GM19463 (cell line): ENCODE measurements around the gene FCRL6.

Experiments used
- ATAC-seq: cut with Tn5 transposase; IDR thresholded peaks from one replicate; pipeline ENCODE4 v1.9.1; 2021; ENCODE audit warnings: mild to moderate bottlenecking, moderate library complexity; ENCODE audit not compliant: unreplicated experiment

Gene FCRL6

DNA sequence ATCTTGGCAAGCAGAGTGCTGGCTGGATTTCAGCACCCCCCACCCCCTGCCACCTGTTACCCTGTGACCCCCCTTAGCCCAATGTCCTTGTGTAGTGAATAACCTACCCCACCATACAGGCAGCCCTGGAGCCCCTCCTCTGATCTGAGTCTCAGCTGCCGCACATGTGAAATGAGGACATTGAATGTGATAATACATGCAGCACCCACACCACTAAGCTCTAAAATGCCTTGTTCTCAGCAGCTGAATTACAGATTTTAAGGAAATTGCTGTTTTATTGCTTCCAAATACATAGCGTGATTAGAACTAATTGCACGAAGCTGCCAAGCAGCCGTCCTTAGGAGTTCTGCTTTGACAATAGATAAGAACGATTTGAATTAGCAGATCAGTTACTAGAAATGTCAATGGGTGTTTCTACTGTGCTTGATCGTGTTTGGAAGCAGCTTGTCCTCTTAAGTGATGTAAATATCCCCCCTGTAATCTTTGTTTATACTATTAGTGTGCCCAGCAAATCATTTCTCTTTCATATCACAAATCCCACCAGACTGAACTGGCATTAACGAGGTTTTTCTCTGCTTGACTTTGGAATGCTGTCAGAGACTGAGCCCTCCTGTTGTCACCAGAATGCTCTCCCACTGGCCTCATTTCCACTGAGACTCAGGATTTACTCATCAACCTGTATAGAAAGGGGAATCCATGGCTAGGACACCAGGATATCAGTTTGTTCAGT, 29.4 kb downstream of the FCRL6 start:
- ATAC-seq = no peak

DNA sequence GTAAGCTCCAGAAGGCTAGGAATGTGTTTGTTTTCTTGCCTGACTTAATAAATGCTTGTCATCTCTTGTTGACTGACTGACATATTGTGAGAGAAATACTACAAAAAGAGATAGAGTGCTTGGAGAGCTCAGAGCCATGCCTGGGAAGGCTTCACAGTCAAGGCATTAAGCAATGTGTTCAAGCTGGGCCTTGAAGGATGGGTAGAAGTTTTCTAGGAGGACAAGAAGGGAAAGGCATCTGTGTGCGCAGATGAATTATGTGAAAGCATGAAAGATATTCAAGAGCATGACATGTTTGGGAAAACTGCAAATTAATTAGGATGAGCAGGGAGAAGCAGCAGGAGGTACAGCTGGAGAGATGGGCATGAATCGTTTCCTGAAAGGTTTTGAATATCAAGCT, 30.1 kb downstream of the FCRL6 start:
- ATAC-seq = no peak

DNA sequence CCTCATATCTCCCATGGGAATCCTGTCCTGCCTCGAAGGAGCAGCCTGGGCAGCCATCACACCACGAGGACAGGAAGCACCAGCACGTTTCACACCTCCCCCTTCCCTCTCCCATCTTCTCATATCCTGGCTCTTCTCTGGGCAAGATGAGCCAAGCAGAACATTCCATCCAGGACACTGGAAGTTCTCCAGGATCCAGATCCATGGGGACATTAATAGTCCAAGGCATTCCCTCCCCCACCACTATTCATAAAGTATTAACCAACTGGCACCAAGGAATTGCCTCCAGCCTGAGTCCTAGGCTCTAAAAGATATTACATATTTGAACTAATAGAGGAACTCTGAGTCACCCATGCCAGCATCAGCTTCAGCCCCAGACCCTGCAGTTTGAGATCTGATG, 33.2 kb downstream of the FCRL6 start:
- no peak for ATAC-seq

DNA sequence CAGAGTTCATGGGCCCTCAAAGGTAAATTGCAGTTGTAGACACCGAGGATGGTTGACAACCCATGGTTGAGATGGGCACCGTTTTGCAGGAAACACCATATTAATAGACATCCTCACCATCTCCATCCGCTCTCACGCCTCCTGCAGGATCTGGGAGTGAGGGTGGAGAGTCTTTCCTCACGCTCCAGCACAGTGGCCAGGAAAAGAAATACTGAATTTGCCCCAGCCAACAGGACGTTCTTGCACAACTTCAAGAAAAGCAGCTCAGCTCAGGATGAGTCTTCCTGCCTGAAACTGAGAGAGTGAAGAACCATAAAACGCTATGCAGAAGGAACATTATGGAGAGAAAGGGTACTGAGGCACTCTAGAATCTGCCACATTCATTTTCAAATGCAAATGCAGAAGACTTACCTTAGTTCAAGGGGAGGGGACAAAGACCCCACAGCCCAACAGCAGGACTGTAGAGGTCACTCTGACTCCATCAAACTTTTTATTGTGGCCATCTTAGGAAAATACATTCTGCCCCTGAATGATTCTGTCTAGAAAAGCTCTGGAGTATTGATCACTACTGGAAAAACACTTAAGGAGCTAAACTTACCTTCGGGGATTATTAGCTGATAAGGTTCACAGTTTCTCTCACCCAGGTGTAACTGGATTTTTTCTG, 33.8 kb downstream of the FCRL6 start:
- ATAC-seq = no peak

DNA sequence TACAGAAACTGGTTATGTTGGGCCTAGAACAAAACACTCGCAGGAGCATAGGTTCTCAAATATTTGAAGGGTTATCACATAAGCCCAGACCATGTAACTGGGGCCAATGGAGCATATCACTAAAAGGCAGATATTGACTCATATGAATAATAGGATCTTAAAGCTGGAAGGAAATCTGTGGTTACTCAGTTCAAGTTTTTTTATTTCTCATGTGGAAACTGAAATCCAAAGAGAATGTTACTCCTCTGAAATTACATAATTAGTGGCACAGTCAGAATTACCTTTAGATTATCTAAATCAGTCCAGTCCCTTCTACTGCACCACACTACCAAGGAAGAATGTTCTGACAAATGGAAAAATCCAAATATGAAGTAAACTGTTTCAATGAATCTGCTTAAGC, 36.6 kb downstream of the FCRL6 start:
- ATAC-seq = peak; percentile 72

DNA sequence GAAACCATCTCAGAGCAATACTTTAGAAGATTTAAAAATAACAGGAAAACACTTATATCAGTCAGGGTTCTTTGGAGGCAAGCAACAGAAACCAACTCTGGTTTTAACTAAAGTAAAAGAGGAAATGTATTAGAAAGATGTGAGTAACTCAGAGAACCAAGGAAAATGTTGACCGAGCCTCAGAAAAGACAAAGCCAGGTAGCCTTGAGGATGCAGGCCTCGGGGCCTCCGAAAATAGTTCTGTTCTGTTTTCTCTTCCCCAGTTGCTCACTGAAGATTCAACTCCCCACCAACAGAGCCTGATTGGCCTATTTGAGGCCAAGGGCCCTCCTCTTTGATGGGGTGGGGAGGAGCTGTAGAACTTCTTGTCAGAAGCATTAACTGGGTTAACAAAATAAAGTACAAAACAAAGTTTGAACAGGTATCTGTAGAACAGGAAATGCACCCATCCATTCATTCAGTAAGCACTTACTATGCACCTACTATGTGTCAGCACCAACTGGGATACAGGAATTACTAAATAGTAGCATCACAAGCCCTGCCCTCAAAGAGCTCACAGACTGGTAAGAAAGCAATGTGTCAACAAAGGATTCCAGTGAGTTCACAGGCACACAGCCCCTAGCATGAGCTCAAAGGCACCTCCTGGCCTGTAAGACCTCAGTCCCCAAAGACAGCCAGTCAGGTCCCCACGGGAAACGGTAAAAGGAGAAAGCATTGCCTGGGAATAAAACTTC, 37.1 kb downstream of the FCRL6 start:
- peak; percentile 59 for ATAC-seq

DNA sequence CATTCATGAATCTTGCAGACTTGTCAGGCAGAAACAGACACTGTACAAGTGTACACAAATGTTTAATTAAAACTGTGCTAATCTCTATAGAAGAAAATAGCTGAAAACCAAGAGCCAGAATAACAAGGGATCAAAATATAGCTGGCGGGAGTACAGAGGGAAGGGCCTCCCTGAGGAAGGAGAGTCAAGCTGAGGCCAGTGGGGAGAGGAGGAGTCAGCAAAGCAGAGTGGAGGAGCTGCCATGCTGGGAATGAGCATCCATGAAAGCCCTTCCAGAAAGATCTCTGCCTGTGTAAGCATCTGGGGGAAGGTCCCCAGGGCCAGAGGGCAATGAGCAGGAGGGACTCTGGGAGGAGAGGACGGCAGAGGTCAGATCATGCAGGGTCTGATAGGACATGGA, 39.6 kb downstream of the FCRL6 start:
- no peak for ATAC-seq

DNA sequence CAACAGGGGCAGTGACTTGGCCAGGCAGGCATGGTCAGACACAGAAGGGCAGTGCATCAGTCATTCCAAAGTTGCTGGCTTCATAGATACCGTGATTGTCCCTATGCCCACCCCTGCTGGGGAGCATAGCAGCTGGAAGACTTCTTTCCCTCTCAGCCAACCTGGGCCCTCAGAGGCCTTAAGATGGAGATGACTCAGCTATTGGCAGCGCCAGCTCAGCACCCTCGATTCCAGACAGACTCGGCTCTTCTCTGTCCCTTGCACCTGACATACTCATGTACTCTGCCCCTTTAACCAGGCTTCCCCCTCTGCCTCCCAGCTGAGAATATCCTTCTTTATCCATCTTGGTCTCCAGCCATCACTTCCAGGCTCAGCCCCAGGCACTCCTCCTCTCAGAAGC, 41.3 kb downstream of the FCRL6 start:
- ATAC-seq = no peak

DNA sequence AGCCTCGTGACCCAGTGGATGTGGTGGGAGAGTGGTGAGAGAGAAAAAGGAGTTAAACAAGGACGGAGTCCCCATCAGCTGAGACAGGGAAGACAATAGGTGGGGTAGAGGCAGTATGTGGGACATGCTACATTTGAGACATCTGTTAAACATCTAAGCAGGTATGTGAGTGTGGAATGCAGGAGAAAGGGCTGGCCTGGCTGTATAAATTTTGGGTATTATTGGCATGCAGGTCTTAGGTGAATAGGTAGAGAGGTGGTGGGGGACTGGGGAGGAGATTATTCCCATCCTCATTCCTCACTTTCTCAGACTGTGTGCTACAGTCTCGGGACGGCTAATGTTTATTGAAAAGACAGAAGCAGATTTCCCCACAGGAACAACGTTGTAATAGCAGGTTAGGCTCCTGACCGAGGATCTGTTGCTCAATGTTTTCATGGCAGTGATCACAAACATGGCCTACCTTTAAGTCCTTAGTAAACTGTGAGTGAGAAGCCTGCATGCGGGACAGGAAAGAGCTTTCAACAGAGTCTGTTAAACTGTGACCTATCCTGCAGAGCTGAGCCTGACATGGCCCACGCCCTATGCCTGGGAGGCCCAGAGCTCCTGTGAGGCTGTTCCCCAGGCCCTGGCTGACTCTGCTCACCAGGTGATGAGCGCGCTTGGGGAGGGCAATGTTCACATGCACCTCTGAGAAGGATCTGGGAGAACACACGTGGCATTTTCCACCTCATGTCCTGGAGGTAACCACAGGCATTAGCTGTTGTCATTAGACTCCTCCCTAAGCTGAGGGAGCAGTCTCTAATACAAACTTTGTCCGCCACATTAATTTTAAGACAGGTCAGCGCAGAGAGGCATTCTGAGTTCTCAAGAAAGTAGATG, 43.8 kb downstream of the FCRL6 start:
- ATAC-seq = no peak

DNA sequence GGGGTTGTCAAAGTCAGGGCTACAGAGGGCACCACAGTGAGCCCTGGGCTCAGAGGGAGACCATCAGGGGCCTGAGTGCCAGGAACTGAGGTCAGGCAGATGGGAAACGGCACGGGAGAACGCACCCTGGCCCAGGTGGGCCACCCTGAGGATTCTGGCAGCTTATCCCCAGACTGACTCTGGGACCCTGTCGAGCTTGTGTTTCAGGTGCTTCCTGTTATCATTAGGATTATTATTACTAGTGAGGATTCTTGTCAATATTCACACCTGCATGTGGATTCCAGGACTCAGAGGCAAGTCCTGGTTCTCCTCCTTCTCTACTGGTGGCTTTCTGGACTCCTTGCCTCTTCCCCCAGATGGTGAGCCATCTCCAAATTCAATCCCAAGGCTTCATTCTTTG, 45.1 kb downstream of the FCRL6 start:
- no peak for ATAC-seq

DNA sequence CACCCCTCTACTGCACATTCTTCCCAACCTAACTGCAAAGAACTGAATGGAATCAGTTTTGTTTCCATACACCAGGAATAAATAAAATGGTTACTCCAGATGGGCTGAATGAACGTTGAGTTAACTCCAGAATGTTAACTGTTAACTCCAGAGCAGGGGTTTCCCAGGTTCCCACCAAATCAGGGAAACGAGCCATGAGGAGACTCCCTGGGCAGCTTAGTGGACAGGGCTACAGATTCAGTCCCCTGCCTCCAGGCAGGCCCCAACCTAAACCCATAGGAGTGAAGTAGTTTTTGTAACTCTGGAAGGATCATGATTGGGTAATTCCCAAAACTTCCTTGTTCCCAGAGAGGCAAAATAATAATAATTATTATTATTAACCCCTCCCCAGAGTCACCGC, 46.2 kb downstream of the FCRL6 start:
- no peak for ATAC-seq

DNA sequence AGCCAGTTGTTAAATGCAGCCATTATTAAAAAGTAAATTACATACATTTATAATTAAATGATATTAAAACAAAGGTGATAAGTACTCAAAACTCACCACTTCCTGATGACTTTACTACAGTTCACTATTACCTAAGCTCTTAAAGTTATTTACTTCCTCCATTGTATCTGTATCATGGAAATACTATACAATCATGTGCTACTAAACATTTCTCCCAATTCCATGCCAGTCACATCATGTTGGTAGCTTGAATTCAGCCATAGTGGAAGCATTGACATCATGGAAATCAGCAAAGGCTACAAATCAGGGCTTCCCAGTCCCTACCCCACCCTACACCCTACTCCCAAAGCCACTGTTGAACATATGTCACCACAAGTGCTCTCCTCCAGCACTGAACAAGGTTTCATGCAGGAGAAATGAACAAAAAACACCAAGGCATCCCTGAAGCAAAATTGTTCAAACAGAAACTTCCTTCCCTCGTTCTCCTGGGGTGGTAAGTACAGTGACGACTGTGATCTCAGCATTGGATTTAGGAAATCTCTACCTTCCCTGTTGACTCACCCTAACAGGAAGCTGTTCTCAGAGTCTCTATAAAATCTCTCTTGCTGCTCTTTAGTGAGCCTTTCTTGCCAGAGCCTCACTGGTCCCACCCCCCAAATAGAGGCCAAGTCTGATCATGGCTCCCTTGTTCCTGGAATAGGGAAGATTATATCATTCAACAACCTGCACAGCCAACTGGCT, 47.6 kb downstream of the FCRL6 start:
- ATAC-seq = no peak

DNA sequence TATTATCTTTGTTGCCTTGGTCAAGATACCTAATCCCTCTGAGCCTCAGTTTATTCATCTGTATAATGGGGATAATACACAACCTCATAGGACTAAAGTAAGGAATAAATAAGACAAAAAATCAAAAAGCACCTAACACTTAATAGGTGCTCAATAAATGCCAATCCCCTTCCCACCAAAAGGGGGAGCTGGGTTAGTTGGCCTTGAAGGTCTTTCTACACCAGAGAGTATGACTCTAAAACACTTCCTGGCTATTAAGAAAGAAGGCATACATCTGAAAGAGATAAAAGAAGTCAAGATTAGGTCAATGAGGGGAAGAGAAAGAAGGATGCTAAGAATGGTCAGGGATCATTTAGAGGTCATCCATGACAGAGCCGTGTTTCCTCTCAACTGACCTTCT, 49.2 kb downstream of the FCRL6 start:
- no peak for ATAC-seq

DNA sequence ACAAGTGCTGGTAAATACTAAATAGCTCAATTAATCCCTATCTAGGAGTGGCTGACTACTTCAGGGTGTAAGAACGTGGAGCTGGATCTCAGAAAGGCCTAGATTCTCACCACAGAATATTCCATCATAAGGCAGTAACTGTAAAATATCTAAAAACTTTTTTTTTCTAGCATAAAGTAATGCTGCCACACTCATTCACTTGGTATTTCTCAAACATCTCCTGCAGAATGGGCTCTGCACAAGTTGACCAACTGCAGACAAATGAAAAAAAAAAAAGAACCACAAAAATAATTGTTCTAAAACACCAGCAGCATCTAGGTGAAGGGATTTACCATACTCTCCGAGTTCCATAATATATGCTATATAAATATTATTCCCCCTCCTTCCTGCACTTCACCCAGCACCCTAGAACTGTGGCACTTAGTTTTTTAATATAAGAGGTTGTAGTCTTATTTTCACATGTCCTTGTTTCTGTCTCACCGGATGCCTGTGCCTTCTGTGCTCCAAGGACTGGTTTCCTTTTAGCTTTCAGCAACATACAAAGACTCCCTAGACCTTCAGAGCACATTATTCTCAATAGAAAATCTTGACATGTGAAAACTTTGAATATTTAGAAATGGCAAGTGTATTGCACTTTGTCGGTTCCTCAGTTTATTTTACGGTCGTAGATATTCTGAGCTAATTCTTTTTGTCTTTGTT, 51.4 kb downstream of the FCRL6 start:
- no peak for ATAC-seq

DNA sequence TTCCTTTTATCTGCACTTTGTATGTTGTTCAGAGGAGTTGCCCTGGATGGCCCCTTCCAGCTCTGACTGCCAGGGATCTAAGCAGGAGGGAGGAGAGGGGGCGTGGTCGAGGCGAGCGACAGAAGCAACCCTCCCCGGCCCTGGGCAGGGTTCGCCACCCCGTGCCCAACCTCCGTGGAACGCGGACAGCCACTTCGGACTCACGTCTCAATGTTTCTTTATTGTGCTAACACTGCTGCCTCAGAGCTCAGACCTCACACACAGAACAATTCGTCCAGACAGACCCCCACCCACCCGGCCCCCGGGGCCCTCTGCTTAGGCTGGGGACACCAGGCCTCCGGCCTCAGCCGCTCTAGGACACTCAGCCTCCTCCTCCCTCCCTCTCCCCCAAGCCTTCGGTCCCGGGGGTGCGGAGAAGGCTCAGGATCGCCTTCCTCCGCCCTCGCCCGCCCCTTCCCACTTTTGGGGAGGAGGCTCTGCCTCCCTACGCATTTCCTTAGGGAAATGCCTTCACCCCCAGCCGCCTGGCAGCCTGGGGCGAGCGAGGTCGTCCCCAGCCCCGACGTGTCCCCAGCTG, 52.0 kb downstream of the FCRL6 start:
- no peak for ATAC-seq

DNA sequence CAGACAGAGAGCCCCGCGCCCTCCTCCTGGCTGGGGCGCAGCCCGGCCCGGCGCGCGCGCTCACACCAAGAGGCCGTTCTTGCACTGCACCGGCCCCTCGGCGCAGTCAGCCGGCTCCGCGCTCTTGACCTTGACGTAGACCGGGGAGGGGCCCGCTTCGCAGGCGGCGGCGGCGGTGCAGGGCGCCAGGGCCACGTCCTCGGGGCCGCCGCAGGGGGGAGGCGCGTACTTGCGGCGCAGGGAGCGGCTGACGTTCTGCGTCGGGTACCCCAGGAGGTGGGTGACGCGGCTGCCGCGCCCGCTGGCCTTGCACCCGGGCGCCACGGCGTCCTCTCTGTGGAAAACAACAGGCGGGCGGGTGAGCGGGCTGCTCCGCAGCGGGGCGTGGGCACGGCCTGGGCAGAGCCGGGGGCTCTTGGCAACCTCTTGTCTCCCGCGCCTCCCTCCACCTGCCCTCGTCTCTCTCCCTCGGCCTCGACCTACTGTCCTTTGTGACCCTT, 52.6 kb downstream of the FCRL6 start:
- peak; percentile 92 for ATAC-seq

DNA sequence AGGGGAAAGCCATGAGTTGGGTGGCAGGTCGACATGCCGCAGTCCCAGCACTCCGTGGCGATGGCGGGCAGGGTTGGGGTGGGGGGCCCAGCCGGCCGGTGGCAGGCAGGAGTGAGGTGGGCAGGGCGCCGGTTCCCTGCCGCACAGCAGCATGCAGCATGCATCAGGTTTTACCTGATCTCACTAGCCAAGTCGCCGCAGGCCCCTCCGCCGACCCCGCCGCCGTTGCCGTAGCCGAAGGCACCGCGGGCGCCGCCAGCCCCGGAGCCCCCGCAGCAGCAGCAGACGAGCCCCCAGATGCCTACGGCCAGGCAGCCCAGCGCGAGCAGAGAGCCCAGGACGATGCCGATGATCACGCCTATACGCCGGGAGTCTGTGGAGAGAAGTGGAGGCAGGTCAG, 53.5 kb downstream of the FCRL6 start:
- no peak for ATAC-seq

DNA sequence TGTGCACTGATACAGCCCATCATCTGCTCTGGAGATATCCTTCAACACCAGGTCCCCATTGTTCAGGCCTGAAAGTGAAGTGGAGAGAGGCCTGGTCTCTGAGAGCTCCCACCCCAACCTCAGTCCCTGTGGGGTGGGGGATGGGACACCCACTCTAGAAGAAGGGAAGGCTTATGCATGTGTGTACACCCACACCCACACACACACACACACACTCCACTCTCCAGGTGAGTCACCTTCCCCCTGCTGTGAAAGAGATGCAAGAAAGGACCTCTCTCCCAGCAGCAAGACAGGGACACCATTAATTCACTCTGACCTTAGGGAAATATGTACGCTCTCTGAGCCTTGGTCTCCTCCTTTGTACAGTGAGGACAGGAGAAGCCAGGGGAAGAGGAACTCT, 54.4 kb downstream of the FCRL6 start:
- ATAC-seq = no peak

DNA sequence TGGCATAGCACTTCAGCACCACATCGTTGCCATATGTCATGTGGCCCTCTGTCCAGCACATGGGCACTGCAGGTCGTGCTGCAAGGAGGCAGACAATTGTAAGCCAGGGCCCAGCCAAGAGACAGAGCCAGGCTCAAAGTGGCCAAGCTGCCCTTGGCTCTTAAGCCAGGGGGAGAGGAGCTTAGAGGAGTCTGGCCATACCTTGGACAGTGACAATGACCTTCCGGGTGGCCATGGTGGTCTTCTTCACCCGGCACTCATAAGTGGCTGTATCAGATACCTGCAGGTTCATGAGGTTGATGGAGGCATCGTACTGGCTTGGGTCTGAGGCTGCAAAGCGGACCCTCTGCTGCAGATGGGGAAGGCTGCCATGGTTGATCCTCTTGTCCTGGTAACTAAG, 55.7 kb downstream of the FCRL6 start:
- ATAC-seq = no peak
